Stimulated activated naive CD8-positive, alpha-beta T cell treated with anti-CD3 and anti-CD28 coated beads, Interleukin-15, Interleukin-2, amounts not matched to agents 100 ng/mL and 50 ng/mL, for 24 hours (primary cell): ENCODE results near the gene CLDND1.

Experiments used
- H3K27ac Mint-ChIP-seq: one replicate; pipeline ENCODE4 v1.8.0; 2021; ENCODE audit warnings: mild to moderate bottlenecking, mixed read lengths
- H3K27me3 Mint-ChIP-seq: one replicate; pipeline ENCODE4 v1.8.0; 2021; ENCODE audit warnings: mixed read lengths
- H3K36me3 Mint-ChIP-seq: one replicate; pipeline ENCODE4 v1.8.0; 2021; ENCODE audit warnings: low read depth, mixed read lengths
- H3K4me1 Mint-ChIP-seq: one replicate; pipeline ENCODE4 v1.8.0; 2021; ENCODE audit warnings: low read depth, mixed read lengths
- H3K4me3 Mint-ChIP-seq: one replicate; pipeline ENCODE4 v1.8.0; 2021; ENCODE audit warnings: mild to moderate bottlenecking, mixed read lengths
- H3K9me3 Mint-ChIP-seq: one replicate; pipeline ENCODE4 v1.8.0; 2021; ENCODE audit warnings: mixed read lengths

Gene CLDND1

DNA sequence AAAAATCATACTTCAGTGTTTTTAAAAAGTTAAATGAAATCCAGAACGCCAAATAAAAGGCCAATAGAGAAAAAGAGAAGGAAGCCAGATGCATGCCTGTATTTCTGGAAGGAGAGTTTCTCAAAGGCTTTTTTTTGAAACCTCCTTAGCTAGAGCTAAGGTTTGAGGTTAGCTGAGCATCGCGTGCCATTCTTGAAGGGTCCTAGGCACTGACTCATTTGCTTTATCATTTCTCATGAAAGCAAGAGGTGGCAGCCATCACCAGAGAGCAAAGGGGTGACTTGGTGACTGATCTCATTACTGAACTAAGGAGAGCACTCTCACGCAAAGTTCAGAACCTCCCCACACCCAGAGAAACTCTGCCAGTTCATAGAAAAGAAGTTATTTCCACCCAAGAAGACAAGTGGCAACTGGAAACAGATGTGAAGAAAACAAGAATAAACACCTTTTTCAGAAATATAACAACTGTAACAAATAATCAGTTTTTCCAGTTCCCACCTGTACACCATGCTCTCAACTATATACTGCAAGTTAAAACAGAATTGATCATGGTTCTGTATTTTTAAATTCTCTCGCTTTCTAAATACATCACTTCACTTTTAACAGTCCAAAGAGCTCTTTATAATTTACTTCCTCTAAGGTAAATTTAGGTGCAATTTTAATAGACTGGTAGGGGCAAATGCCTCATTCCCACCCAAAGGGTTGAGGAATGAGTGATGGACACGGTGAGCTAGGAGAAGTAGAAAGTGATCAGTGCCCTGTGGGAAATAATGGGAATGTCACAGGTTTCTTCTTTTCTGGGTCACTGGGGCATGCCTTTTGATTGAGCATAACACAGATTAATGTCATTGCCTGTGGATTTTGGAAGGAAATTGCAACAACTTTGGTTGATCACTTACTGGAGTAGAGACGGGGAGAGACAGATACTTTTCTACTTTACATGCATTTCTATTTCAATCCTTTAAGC is 33.7 kb upstream of the CLDND1 start:
- Mint-ChIP-seq H3K36me3 (peaks cover 4% of the 10 kb centered on the region), H3K4me1 (peaks cover 88% of the 10 kb centered on the region), H3K27me3 (no peaks in the 10 kb centered on the region), H3K27ac (peak overlapping the region; percentile 99), H3K4me3 (peak overlapping the region; percentile 71), H3K9me3 (no peaks in the 10 kb centered on the region)

DNA sequence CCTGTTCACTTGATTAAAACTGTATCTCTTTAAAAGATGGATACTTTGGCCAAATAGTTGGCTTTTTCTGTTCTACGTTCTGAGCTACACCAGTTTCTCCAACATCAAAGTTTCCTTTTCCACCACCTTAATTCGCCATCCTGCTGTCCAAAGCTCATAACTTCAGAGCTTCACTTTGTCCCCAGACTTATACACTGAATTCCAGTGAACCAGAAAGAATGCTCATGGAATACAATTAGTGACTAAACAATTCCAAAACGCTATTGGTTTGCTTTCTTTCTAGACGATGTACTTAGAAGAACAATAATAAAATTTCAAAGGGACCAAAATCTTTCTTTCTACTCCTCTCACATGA is 32.3 kb upstream of the CLDND1 start:
- Mint-ChIP-seq H3K36me3 (peaks cover 4% of the 10 kb centered on the region), H3K4me1 (peaks cover 88% of the 10 kb centered on the region), H3K27me3 (no peaks in the 10 kb centered on the region), H3K4me3 (peak overlapping the region; percentile 71), H3K9me3 (no peaks in the 10 kb centered on the region), H3K27ac (peak overlapping the region; percentile 99)

DNA sequence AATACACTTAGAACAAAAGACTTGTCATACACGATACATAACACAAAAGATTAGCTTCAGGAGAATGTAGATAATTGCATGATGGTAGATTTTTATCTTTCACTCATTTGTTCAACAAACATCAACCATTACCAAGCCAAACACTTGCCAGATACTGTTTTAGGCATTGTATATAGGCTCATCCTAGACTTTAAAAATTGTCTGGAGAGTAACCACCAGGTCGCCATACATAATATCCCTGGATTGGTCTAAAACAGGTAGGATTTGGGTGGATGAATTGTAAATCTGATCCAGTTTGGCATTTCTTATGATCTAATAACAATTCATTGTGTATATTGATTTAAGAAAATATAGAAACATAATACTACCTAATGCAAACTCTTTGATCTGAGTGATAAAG is 31.9 kb upstream of the CLDND1 start:
- H3K36me3 Mint-ChIP-seq = peaks cover 4% of the 10 kb centered on the region
- H3K4me3 Mint-ChIP-seq = peak overlapping the region; percentile 78

DNA sequence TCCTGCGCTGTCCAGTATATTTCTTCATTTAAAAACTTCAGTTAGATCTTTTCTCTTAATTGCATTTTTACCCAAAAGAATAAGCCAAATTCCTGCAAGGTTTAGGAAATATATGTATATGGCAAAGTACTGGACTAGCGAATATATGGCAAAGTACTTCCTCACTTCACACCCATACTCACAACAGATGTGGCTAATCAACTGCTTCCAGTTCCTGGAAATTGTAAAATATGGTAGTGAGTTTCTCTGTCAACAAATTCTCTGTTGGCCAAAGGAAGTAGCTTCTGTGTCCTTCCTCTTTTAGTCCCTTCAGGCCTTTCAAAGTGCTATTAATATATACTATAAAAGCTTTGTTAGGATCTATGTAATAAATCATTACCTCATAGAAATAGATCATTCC is 31.1 kb upstream of the CLDND1 start:
- peaks cover 4% of the 10 kb centered on the region for H3K36me3 Mint-ChIP-seq
- H3K27me3 Mint-ChIP-seq = no peaks in the 10 kb centered on the region
- peak overlapping the region; percentile 78 for H3K4me3 Mint-ChIP-seq
- H3K4me1 Mint-ChIP-seq = peaks cover 90% of the 10 kb centered on the region
- peak overlapping the region; percentile 89 for H3K27ac Mint-ChIP-seq
- no peaks in the 10 kb centered on the region for H3K9me3 Mint-ChIP-seq

More for the DNA sequence above, 31.9 kb upstream of the CLDND1 start:
- no peaks in the 10 kb centered on the region for H3K27me3 Mint-ChIP-seq
- H3K4me1 Mint-ChIP-seq = peaks cover 92% of the 10 kb centered on the region
- H3K27ac Mint-ChIP-seq = peak overlapping the region; percentile 99
- H3K9me3 Mint-ChIP-seq = no peaks in the 10 kb centered on the region

DNA sequence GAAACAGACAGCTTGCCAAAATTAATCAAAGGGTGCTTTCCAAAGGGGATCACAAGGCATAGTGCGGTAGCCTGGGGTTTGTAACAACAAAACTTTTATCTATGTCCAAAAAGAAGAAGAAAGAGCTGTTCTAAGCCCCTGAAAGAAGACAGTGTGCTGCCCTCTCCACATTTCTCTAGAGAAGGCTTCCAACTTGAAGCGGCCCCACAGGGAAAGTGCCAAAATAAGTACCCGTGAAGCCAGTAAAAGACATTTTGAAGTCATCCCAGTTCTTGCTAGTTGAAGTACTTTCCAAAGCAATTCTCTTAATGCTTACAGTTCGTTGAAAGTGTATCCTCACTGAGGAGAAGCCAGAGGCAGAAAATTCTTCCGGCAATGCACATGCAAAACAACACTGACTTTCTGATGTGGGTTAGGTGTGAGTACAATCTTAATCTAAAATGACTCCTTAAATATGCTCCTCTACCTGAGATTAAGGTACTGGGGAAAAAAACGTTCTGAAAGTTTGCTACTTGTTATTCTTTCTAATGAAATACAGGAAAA is 30.4 kb upstream of the CLDND1 start:
- Mint-ChIP-seq H3K9me3 (no peaks in the 10 kb centered on the region), H3K4me3 (peak overlapping the region; percentile 68), H3K4me1 (peaks cover 85% of the 10 kb centered on the region), H3K27me3 (no peaks in the 10 kb centered on the region), H3K27ac (peak overlapping the region; percentile 89), H3K36me3 (peaks cover 4% of the 10 kb centered on the region)

DNA sequence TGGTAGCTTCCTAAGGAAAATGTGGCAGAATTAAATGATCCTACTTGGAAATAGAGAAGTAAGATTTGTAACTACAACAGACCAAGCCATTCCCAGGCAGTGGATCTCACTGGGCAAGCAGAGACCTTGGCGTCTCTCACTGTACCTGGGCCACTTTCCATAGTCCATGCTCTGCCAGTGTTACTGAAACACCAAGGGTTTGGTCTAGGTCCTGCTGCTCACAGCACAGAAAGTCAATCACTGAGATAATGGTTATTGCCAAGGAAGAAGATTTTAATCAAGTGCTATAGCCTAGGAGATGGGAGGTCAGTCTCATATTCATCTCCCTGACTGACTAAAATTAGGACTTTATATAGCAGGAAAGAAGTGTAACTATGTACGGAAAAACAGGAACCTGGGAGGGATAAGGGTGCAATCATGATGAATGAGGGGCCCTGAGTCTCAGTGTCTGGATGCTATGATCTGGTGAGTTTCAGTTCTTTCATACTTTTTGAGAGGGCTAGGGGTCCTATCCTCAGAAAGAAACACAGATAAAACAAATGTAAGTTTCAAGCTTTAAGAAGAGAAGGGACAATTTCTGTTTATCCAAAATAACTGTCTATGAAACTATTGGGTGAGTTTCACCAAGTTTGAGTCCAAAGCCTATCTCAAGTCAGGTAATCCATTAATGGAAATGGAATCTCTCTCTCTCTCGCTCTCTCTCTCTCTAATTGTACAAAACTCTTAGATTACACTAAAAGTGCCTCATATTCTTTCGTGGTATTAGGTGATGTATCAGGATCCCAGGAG is 29.7 kb upstream of the CLDND1 start:
- Mint-ChIP-seq H3K27ac (peak overlapping the region; percentile 89), H3K36me3 (peaks cover 4% of the 10 kb centered on the region), H3K9me3 (no peaks in the 10 kb centered on the region), H3K27me3 (no peaks in the 10 kb centered on the region), H3K4me3 (peak overlapping the region; percentile 68), H3K4me1 (peaks cover 79% of the 10 kb centered on the region)

DNA sequence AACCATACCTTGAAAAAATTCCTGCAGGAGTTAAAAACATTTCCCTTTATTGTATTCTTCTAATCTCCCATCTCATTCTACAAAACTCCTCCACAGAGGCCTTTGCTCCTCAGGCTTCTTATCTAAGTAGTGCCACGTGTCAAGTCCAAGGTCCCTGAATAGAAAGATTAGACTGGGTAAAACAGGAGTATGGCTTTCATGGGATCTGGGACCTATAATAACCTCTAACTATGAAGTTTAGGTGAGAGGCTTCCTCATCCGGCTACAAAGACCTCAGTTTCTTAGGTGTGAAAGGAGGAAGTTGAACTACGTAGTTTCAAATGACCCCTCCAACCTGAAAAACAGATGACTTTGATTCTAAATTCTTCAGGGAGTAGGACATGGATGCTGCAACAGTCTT is 29.1 kb upstream of the CLDND1 start:
- no peaks in the 10 kb centered on the region for H3K9me3 Mint-ChIP-seq
- H3K27me3 Mint-ChIP-seq = no peaks in the 10 kb centered on the region
- H3K27ac Mint-ChIP-seq = peak overlapping the region; percentile 89
- H3K36me3 Mint-ChIP-seq = peaks cover 4% of the 10 kb centered on the region
- no peak overlapping the region for H3K4me3 Mint-ChIP-seq
- H3K4me1 Mint-ChIP-seq = peaks cover 72% of the 10 kb centered on the region

DNA sequence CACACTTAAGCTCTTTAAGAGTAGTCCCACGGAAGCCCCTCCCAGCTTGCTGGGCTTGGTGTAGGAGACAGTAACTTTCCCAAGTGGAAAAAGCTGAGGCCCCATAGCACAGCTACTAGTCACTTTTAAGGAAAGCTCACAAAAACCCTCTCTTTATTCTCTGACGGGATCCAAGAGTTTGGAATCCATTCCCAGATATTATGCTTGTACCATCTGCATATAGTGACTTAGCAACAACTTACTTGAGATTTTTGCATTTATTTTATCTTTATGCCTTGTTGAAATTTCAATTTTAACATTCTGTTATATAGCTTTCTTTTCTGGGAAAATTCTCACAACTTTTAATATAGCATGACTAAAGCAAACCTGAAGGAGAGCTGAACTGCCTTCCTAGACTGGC is 28.5 kb upstream of the CLDND1 start:
- Mint-ChIP-seq H3K4me3 (no peak overlapping the region), H3K9me3 (no peaks in the 10 kb centered on the region), H3K4me1 (peaks cover 70% of the 10 kb centered on the region), H3K36me3 (peaks cover 4% of the 10 kb centered on the region), H3K27me3 (no peaks in the 10 kb centered on the region), H3K27ac (peak overlapping the region; percentile 57)

DNA sequence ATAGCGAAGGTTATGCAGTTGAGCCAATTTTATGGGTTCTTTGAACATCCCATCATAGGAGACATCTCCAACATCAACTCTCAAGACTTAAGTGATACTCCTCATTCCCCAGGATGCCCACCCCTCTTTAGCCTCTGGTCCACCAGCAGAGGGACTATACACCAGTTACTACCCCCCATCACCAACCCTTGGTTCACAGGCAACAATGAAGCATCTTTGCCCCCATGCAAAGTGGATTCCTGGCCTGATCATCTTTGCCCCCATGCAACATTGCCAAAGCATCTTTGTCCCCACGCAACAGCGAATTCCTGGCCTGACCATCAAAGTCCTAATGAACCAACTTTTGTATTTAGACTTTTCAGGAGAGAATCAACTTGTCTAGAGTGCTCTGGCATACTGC is 28.1 kb upstream of the CLDND1 start:
- no peaks in the 10 kb centered on the region for H3K27me3 Mint-ChIP-seq
- H3K4me1 Mint-ChIP-seq = peaks cover 70% of the 10 kb centered on the region
- peaks cover 1% of the 10 kb centered on the region for H3K36me3 Mint-ChIP-seq
- H3K4me3 Mint-ChIP-seq = no peak overlapping the region
- H3K9me3 Mint-ChIP-seq = no peaks in the 10 kb centered on the region
- H3K27ac Mint-ChIP-seq = peak overlapping the region; percentile 57

DNA sequence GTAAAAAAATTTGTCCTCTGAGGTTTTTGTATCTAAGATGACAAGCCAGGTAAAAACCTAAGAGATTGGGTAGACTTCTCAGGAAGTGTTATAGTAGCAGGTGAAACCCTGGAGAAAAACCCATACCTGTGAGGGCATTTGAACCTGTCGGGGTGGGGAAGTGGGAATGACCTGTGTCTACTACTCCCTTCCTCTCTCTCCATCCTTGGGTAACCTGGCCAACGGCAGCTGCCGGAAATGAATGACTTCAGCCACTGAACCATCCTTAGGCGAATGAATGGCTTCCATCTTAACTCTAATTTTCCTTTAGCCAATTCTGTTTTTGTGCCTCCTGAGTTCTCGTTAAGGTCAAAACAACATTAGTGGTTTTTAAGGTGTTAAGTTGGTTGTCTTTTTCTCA is 25.8 kb upstream of the CLDND1 start:
- Mint-ChIP-seq H3K9me3 (no peaks in the 10 kb centered on the region), H3K36me3 (no peaks in the 10 kb centered on the region), H3K4me1 (peaks cover 65% of the 10 kb centered on the region), H3K27me3 (no peaks in the 10 kb centered on the region), H3K4me3 (no peak overlapping the region), H3K27ac (no peak overlapping the region)

DNA sequence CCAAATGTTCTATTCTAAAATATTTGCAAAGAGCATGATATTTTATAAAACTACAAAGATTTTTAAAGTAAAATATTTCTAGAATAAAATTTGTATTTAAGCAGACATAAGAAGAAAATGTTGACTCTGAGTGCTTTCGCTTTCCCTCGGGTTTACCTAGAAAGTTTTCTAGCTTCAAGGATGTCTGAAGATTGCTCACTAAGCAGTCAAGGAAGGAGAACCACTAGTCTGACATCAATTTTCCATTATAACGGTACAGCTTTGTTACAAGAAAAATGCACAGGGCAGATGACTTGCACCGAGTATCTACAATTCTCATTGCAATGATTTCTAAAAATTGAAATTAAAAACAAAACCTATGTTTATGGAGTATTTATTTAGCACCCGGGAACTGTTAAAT is 23.2 kb upstream of the CLDND1 start:
- H3K4me1 Mint-ChIP-seq = peaks cover 63% of the 10 kb centered on the region
- peak overlapping the region; percentile 53 for H3K4me3 Mint-ChIP-seq
- H3K36me3 Mint-ChIP-seq = peaks cover 3% of the 10 kb centered on the region
- peak overlapping the region; percentile 89 for H3K27ac Mint-ChIP-seq
- no peaks in the 10 kb centered on the region for H3K9me3 Mint-ChIP-seq
- no peaks in the 10 kb centered on the region for H3K27me3 Mint-ChIP-seq

DNA sequence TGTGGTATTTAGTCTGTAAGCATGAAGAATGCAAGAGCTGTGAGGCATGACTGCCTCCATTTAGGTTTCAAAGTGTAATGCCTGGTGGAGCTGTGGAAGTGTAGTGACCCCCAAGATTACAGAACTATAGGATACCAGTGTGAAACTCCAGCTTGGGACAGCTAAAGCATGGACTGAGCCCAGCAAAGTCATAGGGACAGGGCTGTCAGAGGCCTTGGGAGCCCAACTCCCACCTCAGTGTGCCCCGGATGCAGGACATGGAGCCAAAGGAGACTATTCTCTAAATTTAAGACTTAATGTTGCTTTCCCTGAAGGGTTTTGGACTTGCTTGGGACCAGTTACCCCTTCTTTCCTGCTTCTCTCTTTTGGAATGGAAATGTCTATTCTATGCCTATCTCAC is 19.9 kb upstream of the CLDND1 start:
- H3K4me1 Mint-ChIP-seq = peaks cover 70% of the 10 kb centered on the region

DNA sequence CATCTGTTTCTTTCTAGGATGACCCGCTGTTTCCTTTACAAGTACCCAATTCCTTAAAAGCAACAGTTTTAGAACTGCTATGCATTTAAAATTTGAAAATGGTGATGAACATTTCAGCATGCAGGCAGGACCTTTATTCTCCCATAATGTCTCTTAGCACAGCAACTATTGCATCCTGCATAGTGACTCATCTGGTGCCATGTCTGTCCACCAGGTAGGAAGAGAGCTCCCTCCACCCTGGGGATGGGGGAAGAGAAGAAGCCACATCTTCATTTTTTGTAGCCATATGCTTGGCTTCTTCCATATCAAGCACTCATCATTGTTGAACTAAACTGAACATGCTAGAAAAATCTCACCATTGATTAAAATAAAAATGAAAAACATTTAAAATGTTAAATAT is 19.0 kb upstream of the CLDND1 start:
- no peaks in the 10 kb centered on the region for H3K27me3 Mint-ChIP-seq
- no peaks in the 10 kb centered on the region for H3K9me3 Mint-ChIP-seq
- H3K27ac Mint-ChIP-seq = peak overlapping the region; percentile 64
- H3K4me3 Mint-ChIP-seq = no peak overlapping the region
- peaks cover 3% of the 10 kb centered on the region for H3K36me3 Mint-ChIP-seq
- peaks cover 78% of the 10 kb centered on the region for H3K4me1 Mint-ChIP-seq

More for the DNA sequence above, 19.9 kb upstream of the CLDND1 start:
- peaks cover 3% of the 10 kb centered on the region for H3K36me3 Mint-ChIP-seq
- H3K27me3 Mint-ChIP-seq = no peaks in the 10 kb centered on the region
- no peaks in the 10 kb centered on the region for H3K9me3 Mint-ChIP-seq
- H3K4me3 Mint-ChIP-seq = no peak overlapping the region
- no peak overlapping the region for H3K27ac Mint-ChIP-seq

DNA sequence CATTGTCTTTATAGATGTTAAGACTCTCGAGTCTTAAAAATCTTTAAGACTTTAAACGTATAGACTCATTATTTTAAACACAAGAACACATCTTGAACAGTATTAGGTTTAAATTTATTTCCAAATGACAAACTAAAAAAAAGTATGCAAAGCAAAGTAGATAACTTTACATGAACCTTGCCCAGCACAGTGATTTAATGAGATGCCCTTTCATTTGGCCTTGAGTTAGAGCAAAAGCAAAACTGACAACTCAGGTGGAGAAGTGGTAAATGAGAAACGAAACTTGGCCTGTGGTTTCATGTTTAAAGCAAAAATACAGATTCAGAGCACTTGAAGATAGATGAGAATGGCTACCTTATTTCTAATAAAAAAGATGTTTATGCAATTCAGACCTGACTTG is 17.6 kb upstream of the CLDND1 start:
- Mint-ChIP-seq H3K4me1 (peaks cover 79% of the 10 kb centered on the region), H3K27me3 (no peaks in the 10 kb centered on the region), H3K36me3 (peaks cover 3% of the 10 kb centered on the region), H3K27ac (peak overlapping the region; percentile 37), H3K9me3 (no peaks in the 10 kb centered on the region), H3K4me3 (peak overlapping the region; percentile 14)

DNA sequence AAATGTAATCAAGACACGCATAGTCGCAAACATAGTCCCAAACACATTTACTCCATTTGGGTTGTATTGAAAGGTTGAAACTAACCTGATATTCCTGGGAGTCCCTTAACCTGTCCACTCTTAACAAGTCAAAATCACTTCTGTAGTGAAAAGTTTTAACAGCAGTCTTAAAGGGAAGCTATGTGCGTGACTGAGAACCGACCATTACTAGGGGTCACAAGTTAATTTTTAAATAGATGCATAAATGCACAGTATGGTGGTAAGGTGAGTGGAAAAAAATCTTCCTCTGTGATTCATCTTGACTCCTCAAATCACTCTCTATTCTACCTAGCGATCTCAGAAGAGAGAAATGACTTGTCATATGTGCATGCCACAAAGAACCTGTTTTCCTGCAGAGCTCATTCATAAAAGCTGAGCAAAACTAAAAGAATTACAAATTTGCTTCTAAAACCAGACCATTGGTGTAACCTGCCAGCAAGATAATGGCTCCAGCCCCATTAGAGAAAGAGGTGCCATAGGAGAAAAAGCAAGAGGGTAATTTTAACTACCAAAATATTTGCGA is 13.8 kb upstream of the CLDND1 start:
- Mint-ChIP-seq H3K36me3 (peaks cover 10% of the 10 kb centered on the region), H3K27ac (peak overlapping the region; percentile 86), H3K9me3 (no peaks in the 10 kb centered on the region), H3K27me3 (peaks cover 7% of the 10 kb centered on the region), H3K4me3 (peak overlapping the region; percentile 70), H3K4me1 (peaks cover 63% of the 10 kb centered on the region)
